HG03342 (cell line): ENCODE results near the gene DNAJB6.

ENCODE experiments used
- ATAC-seq: cut with Tn5 transposase; IDR thresholded peaks from one replicate; pipeline ENCODE4 v1.9.1; 2021; ENCODE audit warnings: mild to moderate bottlenecking, moderate library complexity; ENCODE audit not compliant: unreplicated experiment

DNAJB6 gene

DNA sequence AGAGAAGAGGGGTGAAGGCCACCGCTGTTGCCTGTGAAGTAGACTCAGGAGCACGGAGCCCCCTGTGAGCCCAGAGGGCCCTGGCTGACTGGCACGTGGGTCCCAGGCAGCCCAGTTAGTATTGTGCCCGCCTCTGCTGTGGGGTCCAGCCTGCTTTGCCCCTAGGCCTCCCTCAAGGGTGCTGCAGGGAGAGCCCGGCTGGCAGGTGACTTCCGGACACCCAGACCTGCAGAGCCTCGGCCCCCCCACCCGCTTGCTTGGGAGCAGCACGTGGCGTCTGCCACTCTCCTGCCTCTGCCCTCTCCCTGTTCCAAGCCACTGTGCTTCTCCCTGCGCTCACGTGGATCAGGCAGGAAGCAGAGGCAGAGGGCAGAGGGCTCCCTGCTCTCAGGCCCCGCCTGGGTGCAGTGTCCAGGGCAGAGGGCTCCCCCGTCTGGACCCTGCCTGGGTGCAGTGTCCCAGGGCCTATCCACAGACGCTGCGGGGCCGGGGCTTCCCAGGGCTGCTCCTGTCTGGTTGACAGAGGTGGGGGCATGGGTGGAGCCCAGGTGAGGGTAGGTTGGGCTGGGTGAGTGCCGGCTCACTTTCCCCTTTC is 88.4 kb downstream of the DNAJB6 start:
- ATAC-seq: no peak

DNA sequence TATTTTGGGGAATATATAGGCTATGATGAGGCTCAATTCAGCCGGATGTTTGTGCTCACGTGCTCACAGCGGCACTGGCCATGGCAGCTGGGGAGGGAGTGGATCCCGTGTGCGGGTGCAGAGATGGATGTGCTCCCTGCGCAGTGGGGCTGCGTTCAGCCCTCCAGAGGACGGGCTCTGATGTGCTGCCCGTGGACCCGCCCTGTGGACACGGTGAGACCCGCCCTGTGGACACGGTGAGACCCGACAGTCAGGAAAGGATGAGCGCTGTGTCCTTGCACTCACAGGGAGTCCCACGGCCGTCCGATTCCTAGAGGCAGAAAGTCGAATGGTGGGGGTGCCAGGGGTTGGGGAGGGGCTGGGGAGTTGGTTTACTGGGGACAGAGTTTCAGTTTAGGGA is 89.0 kb downstream of the DNAJB6 start:
- no peak for ATAC-seq

DNA sequence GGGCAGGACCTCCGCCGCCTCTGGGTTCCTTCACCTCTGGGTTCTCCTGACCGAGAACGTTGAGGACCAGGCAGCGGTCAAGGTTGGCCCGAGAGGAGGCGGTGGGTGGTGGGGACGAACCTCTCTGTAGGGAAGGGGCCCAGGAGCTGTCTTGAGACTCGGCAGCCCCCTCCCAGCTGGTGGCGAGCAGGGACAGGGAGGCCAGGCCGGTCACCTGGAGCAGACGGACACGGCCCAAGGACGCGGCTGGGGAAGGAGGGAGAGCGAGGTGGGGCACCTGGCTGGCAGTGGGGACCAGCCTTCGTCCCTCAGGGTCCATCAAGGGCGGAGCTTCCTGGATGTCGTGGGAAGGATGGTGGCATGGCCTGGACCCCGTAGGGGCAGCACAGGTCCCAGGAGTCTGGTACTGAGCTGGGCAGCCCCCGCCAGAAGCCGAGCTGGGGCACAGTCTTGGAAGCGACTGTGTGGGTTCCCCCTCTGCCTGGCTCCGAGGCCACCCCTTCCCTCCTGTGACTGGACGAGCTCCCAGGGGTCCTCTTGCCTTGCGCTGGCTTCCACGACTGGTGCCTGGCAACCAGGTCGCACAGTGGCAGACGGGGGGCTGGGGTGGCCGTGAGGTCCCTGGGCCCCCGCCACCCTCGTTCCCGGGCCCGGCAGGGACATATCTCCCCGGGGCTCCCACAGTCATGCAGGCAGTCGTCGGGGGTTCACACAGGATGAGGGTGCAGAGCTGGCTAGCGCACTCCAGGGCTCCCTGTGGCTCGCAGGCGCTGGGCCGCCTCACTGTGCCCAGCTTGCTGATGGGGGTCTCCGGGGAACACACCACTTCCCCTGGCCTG is 89.9 kb downstream of the DNAJB6 start:
- no peak for ATAC-seq

DNA sequence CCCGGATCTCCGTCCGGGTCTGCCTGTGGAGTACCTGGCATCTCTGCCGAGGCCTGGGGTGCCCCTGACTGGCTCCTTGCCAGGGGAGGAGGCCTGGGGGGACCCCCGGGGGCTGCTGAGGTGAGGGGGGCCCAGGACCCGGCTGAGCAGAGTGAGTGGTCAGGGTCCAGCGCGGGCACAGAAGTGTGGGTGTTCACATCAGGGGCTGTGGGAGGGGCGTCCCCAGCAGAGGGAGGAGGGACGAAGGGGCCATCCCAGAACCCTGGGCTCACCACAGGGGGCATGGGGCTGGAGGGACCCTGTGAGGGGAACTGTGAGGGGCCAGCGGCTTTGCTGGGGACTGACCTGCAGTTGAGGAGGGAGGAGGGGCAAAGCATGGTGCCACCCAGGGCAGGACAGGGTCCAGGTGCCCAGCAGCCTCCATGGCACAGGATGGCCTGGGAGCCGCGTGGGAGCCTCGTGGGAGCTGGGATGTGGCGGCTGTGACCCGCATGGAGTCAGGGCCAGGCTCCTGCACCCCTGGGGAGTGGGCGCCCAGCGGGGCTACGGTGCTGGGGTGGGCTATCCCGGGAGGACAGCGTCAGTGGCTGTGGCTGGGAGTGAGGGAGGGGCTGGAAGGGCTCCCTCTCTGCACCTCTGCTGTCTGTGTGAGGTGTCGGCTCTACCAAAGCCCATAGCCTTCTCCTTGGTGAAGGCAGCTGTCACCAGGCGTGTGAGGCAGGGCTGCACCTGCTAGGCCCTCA is 91.2 kb downstream of the DNAJB6 start:
- no peak for ATAC-seq

DNA sequence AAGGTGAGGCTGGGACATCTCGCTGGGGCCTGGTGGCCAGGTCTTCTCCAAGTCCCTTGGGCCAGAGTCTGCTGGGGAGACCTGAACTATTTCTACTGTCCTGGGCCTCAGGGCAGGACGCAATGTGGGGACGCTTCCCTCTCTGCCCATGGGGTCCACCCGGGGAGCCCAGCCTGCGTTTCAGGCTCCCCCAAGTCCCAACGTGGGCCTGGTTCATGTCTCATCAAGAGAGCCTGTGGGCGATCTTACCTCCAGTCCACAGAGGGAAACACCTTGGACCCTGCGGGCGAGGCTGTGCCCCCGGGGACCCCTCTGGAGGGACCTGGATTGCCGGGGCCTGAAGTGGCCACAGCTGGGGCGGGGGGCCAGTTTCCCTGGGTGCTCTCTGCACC is 91.7 kb downstream of the DNAJB6 start:
- no peak for ATAC-seq

DNA sequence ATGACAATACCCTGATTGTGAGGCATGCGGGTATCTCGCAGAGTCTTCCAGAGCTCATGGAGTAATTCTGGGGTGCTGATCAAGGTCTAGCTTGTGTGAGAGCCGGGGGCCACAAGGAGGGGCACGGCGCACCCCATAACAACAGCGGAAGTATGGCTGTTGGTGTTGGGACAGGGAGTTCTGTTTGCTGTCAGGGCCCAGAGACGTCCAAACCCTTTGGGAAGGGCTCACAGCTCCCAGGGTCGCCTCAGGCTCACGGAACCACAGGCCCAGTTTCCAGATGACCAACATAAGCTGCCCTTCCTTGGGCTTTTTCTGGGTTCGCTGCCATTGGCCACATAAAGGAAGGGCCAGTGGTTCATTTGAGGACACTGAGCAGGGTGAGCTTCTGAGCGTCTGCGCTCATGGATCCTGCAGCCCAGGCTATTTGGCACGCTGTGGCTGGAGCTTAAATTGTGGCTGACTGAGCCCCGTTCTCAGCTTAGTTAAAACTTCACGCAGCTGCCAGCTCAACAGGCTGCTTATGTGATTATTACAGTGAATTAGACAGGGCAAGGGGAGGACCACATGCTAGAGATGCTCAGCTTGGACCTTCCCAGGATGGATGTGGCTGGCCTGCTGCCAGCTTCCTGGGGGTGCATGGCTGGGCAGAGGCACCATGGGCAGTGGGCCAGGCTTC is 92.3 kb downstream of the DNAJB6 start:
- ATAC-seq: no peak

DNA sequence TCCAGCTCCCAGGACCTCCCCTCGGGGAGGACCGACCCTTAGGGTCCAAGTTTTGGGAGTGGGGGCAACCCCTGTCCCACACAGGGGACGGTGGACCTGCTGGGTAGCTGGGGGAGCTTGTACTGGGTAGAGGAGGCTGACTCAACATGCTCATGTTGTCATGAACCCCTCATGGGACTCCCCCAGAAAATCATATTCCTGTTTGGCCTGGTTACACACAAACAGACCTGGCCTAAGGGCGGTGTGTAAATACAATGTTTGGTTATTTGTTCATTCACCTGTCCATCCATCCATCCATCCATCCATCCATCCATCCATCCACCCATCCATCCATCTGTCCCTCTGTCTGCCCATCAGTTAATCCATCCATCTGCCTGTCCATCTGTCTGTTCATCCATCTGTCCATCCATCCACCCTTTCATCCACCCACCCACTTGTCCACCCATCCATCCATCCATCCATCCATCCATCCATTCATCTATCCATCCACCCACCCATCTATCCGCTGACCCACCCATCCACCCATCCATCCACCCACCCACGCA is 92.9 kb downstream of the DNAJB6 start:
- ATAC-seq: no peak

DNA sequence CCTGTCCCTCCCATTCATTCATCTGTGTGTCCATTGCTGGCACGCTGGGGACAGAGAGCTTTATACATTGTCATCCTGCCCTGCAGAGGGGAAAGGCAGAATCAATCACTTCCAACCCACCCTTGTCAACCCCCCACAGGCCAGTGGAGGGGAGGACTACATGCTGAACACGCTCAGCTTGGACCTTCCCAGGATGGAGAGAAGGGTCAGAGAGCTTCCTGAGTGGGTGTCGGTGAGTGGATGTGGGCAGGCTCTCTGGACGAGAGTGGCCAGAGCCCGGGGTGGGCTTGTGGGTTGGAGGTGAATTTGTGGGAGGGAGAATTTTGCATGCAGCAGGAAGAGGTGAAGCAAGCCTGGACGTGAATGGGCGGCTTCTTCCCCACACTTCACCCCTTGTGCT is 93.9 kb downstream of the DNAJB6 start:
- no peak for ATAC-seq

DNA sequence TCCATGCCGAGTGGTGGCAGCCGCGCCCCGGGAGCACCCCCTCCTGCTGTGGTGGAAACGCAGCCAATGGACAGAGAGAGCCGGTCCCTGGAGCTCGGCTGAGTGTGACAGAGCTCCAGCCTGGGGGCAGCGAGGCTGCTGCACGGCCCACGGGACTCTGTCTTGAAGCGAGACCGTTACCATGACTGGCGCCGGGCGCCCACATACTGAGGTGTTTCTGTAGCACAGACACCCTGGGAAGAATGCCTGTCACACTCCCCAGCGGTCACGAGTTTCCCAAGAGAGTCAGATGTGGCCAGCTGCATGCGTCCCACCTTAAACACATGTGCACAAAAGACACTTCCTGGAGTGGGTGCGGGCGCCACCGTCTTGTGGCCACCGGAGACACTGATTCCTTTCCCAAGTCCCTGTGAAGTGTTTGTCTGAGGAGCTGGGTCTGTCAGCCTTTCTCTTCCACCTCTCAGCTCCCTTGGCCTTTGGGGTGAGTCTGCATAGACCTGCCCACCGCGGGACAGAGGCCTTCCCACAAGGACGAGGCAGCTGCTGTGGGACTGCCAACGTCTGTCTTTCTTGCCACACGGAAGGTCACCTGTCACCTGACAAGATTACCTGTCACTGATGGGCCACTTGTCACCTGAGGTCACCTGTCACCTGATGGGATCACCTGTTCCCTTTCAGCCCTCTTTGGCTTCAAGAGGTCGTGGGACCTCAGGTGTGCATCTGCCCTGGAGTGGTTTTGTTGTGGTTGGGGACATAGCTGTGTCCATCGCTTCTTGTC is 94.6 kb downstream of the DNAJB6 start:
- no peak for ATAC-seq

DNA sequence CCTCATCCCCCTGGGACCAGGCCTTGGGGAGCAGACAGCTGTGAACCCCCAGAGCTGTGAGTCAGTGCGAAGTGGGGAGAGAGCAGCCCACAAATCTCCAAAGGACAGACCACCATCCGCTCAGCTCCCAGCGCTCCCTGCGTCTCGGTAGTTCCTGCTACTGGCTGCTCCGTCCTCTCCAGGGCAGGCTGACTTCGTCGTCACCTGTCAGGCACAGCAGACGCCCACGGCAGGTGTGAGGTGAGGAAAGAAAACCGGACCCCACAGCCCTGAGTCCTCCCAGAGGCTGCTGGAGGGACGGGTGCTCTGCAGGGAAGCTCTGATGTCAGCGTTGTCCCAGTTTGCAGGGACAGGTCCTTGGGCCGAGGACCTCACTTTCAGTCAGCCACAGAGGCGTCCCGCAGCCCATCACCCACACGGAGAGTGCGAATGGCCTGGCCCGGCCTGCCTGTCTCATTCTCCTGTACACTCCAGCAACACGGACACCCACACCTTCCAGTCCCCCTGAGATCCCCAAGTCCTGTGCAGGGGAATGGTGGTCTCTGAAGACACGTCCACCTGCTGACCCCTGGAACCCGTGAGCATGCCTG is 95.2 kb downstream of the DNAJB6 start:
- ATAC-seq: no peak

DNA sequence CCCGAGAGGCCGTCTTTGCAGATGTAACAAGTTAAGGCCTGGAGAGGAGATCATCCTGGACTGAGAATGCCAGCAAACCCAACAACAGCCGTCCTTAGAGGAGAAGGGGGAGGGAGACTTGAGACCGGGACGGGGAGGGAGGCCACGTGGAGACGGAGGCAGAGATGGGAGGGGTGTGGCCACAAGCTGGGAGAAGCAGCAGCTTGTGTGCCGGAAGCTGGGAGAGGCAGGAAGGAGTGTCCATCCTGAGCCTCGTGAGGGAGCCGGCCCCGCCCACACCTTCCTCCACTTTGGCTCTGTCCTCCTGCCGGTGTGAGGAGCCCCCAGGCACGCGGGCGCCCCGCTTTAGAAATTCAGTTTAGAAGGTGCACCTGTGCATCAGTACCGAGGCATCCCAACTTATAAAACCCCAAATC is 95.7 kb downstream of the DNAJB6 start:
- no peak for ATAC-seq

DNA sequence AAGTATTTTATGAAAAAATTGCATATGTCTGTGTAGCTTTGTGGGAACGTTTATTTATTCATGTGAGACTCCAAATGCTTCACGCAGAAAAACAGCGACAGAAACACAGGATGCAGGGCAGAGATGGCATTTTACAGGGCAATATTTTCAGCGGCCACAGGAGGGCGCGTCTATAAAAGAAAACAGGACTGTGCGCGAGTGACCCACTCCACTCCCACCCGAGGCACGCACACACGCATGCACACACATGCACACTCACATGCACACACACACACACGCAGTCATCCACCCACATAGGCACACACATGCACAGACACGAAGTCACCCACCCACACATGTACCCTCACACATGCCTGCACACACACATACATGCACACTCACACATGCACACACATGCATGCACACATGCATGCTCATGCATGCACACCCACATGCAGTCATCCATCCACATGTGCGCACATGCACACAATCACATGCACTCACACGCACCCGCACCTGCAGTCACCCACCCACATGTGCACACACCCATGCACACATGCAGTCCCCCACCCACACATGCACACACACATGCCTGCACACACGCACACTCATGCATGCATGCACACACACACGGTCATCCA is 96.3 kb downstream of the DNAJB6 start:
- ATAC-seq: no peak

DNA sequence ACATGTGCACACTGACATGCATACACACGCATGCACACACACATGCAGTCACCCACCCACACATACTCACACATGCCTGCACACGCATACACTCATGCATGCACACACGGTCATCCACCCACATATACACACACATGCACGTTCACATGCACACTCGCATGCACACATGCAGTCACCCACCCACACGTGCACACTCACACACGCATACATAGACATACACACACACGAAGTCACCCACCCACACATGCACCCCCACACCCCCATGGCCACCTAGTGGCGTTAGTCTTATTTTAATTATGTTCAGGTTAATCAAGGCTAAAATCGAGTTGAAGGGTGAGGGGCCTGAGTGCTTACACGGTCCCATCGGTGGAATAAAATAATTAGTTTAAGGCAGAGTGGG is 96.8 kb downstream of the DNAJB6 start:
- no peak for ATAC-seq

DNA sequence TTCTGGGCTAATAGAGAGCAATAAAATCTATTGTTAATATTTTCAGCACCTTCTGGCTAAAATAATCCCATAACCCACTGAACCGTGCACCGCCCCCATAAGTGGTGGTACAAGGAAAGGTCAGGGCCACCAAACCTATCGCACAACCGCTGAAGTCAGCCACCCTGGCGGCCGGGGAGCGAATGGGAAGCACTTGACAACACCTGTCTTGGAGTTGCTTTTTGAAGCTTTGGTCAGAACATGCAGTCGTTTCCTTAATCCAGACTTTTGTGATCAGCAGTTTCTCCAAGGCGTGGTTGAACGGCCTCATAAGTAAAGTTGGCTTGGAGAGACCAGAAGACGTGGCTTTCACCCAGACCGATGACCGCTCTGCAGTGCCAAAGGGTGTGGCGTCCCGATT is 97.4 kb downstream of the DNAJB6 start:
- no peak for ATAC-seq

DNA sequence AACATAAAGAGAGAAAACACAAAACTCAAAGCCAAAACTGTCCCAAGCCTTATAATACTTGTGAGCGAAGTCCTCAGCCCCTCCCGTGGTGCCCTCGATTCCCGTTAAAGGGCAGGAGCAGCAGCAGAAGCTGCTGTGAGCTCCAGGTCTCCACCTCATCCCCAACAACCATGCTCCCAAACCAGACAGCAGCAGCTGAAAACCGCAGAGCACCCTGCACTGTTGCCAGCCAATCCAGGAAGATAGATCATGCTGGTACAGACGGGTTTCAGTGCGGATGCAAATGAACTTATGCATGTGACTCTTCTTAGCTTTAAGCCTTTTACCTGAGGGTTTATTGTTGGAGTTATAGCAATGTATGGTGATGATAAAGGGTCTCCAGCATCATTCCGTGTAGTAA is 97.9 kb downstream of the DNAJB6 start:
- no peak for ATAC-seq

DNA sequence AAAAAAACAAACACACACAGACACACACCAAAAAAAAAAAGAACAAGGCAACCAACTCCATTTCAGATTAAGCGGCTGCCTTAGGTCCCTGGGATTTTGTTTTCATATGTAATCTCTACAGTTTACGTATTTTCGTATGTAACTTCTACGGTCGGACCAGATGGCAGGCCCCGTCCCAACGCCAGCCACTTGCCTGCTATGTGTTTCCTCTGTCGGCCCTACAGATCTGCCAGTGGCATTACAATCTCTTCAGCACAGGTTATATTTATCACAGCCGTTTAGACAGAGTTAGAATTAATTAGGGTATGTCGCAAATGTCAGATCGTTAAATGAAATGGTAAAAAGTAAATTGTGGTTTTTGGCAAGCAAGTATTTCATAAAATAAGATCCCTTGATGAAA is 99.3 kb downstream of the DNAJB6 start:
- ATAC-seq: no peak

DNA sequence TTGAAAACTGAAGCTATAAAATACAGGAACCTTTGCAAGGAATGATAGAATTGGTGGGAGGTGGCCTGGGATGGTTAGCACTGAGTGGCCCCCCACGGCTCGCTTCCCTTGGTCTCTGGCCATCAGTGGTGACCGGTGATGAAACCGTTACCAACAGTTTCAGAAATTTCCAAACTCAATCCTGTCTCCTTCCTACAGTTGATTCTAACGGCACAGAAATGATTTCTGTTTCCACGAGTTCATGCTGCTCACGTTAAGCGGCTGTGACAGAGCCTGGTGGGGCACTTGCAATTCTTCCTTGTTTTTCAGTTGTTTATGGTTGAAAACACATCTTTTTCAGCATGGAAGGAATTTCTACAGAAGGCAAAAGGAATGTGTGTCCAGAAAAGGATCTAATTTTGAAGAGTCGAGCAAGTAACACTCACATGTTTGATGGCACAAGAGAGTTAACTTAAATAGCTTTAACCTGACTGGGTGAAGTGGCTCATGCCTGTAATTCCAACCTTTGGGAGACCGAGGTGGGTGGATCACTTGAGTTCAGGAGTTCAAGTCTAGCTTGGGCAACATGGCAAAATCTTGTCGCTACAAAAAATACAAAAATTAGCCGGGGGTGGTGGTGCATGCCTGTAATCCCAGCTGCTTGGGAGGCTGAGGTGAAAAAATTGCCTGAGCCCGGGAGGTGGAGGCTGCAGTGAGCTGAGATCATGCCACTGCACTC is 100.1 kb downstream of the DNAJB6 start:
- ATAC-seq: no peak

DNA sequence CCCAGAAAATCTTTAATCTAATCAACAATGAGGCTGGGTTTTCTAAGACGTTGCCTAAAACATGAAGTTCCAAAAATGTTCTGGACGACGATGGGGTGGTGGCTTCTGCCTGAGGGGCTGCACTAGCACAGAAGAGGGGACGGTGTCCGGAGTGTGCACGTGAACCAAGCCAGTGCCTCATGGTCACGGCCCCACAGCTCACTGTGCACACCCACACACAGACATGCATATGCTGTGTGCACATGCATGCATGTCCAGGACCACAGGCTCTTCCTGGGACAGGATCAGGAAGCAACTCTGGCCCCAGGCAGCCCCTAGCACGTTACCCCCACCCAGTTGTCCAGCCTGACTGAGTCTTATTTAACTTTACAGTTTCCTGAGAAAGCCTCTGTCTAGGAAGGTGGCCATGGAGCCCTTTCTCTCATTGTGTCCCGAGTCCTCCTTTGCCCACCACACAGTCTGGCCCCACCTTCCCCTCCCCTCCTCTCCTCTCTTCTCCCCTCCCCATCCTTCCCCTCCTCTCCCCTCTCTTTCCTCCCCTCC is 100.8 kb downstream of the DNAJB6 start:
- no peak for ATAC-seq
